Measurements from ENCODE around the gene CLCF1. TPM values are rescaled to one million over a fixed set of nuclear protein-coding genes. Genes with fewer than 3 reads are reported as not detected.
"Not testable (repeated sequence)": the region's sequence is repeated elsewhere in the genome, so short reads cannot be mapped to it uniquely, and the experiment has no call there.

Gene CLCF1
- total and polyA plus RNA-seq, 2 donors (not counting 3 experiments of a cell fraction or from before 2014, with no cell fraction given), result 5.8 to 6.5 TPM

DNA sequence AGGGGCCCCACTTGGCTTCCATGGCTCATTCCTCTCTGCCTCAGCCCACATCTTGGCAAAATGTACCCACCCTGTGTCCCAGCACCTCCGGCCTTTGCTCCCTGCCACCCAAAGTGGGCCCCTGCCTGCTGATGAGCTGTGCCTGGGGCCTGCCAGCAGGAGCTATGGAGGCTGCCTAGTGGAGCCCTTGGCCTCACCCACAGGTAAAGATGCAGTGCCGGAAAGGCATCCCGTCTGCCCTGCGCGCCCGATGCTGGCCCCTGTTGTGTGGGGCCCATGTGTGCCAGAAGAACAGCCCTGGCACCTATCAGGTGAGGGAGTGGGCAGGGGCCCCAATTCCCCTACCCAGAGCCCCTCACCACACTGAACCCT is 31.8 kb upstream of the CLCF1 start:
- H3K4me3 ChIP-seq (replicated peaks in 1 of 3; ENCODE audit: insufficient read depth in 1 of 3, low read depth in 1 of 3, low read length in 3 of 3), result no peak overlapping the region
- H3K27me3 ChIP-seq (ENCODE audit: control insufficient read depth in 2 of 2, insufficient read depth in 2 of 2, low read length in 2 of 2), result no peaks in the 10 kb centered on the region
- peaks cover 12% of the 10 kb centered on the region for H3K4me1 ChIP-seq (ENCODE audit: control insufficient read depth, extremely low read depth, insufficient read depth, low read length)
- H3K4me2 ChIP-seq (ENCODE audit: insufficient read depth, low read length), result no peak overlapping the region
- no peak overlapping the region for H3K9ac ChIP-seq (replicated peaks; ENCODE audit: extremely low read depth, insufficient read depth, low read length)
- no peaks in the 10 kb centered on the region for H3K9me1 ChIP-seq (replicated peaks; ENCODE audit: control insufficient read depth, extremely low read depth, insufficient read depth, low read length)
- H3K79me2 ChIP-seq (ENCODE audit: control insufficient read depth, insufficient read depth, low read length), result peaks cover 11% of the 10 kb centered on the region
- intact Hi-C loops (cut with micrococcal nuclease), result no loop called here
- H2AFZ ChIP-seq (ENCODE audit: low read depth, low read length), result no peak overlapping the region
- TF ChIP-seq, protein P1, sequence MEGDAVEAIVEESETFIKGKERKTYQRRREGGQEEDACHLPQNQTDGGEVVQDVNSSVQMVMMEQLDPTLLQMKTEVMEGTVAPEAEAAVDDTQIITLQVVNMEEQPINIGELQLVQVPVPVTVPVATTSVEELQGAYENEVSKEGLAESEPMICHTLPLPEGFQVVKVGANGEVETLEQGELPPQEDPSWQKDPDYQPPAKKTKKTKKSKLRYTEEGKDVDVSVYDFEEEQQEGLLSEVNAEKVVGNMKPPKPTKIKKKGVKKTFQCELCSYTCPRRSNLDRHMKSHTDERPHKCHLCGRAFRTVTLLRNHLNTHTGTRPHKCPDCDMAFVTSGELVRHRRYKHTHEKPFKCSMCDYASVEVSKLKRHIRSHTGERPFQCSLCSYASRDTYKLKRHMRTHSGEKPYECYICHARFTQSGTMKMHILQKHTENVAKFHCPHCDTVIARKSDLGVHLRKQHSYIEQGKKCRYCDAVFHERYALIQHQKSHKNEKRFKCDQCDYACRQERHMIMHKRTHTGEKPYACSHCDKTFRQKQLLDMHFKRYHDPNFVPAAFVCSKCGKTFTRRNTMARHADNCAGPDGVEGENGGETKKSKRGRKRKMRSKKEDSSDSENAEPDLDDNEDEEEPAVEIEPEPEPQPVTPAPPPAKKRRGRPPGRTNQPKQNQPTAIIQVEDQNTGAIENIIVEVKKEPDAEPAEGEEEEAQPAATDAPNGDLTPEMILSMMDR (IDR thresholded peaks at IDR 0.05; ENCODE audit: extremely low read depth in 1 of 2, insufficient read depth in 1 of 2, low read depth in 1 of 2, low read length in 2 of 2), result no peak
- TF ChIP-seq GATA2 (IDR thresholded peaks at IDR 0.05; ENCODE audit: insufficient read depth, insufficient read length, low read depth, low read length), result no peak
- no peak for TF ChIP-seq MYC (IDR thresholded peaks at IDR 0.05; ENCODE audit: low read depth, low read length)
- dilution Hi-C loops (cut with MboI; ENCODE audit: extremely low pct_ligation_motif_present, low sequenced_read_pairs), result no loop called here
- H3K9me3 ChIP-seq (replicated peaks; ENCODE audit: control insufficient read depth, insufficient read depth, low read length), result no peaks in the 10 kb centered on the region
- H4K20me1 ChIP-seq (replicated peaks; ENCODE audit: control insufficient read depth, extremely low read depth, insufficient read depth, low read length), result no peaks in the 10 kb centered on the region
- no peaks in the 10 kb centered on the region for H3K36me3 ChIP-seq (ENCODE audit: control insufficient read depth in 2 of 2, extremely low read depth in 1 of 2, insufficient read depth in 2 of 2, low read length in 2 of 2)
- no peak for DNase-seq (ENCODE audit: low read depth, low spot score)
- no TSS peak for BruUV-seq (replicated peaks)
- ChIA-PET CTCF (interaction anchor here (2.5 kb wide), 1 partner anchor 15 kb away, joined by 6 read pairs; no protein-coding TSS in a partner anchor), POLR2A (no interaction called here)
- no peak for FAIRE-seq
- H3K27ac ChIP-seq (ENCODE audit: insufficient read depth, low read depth, low read length), result no peak overlapping the region

DNA sequence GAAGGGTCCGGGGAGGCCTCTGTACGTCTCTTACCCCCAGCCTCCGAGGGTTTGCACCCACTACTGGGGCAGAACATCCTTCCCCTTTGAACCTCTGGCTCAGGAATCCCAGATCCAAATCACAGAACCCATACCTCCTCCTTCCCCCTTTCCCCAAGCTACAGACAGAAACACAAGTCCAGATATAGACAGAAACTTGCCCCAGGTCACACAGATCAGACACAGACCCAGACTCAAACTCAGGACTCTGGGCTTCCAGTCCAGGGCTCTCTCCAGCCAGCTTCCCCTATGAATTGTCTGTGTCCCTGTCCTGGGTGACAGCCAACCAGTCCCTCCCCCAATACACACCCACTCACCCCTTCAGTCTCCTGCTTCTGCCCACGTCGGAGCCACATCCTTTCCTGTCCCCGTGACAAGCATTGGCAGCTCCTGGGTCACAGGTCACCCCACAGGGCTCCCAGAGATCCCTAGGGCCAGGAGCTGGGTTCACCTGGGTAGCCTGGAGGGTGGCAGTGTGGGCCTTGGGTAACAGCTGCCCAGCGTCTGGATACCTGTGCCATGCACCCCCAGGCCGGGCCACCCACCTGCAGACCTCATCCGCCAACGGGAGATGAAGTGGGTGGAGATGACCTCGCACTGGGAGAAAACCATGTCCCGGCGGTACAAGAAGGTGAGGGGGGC is 31.3 kb upstream of the CLCF1 start:
- dilution Hi-C loops (cut with MboI; ENCODE audit: extremely low pct_ligation_motif_present, low sequenced_read_pairs), result no loop called here
- POLR2A ChIA-PET, result interaction anchor here (0.6 kb wide), 1 partner anchor 13 kb away, joined by 8 read pairs; the partner anchor contains the start of gene RAD9A

GRCh38 chr11:67403085-67403484 is 29.7 kb upstream of the CLCF1 start:
- dilution Hi-C loops (cut with MboI; ENCODE audit: extremely low pct_ligation_motif_present, low sequenced_read_pairs); H3K9ac ChIP-seq (replicated peaks; ENCODE audit: extremely low read depth, insufficient read depth, low read length); BruUV-seq (replicated peaks); H3K4me2 ChIP-seq (ENCODE audit: insufficient read depth, low read length); H2AFZ ChIP-seq (ENCODE audit: low read depth, low read length); FAIRE-seq; H3K4me3 ChIP-seq (replicated peaks in 1 of 3; ENCODE audit: insufficient read depth in 1 of 3, low read depth in 1 of 3, low read length in 3 of 3); POLR2A ChIA-PET; DNase-seq (ENCODE audit: low read depth, low spot score); H3K27me3 ChIP-seq (ENCODE audit: control insufficient read depth in 2 of 2, insufficient read depth in 2 of 2, low read length in 2 of 2); H3K27ac ChIP-seq (ENCODE audit: insufficient read depth, low read depth, low read length); H4K20me1 ChIP-seq (replicated peaks; ENCODE audit: control insufficient read depth, extremely low read depth, insufficient read depth, low read length); H3K9me3 ChIP-seq (replicated peaks; ENCODE audit: control insufficient read depth, insufficient read depth, low read length); H3K9me1 ChIP-seq (replicated peaks; ENCODE audit: control insufficient read depth, extremely low read depth, insufficient read depth, low read length): not testable (repeated sequence)
- peaks cover 4 to 15% of the 10 kb centered on the region in 2 experiments for H3K36me3 ChIP-seq (ENCODE audit: control insufficient read depth in 2 of 2, extremely low read depth in 1 of 2, insufficient read depth in 2 of 2, low read length in 2 of 2)
- CTCF ChIA-PET, result interaction anchor here (0.7 to 4.2 kb wide), 4 partner anchors 17 to 135 kb away, joined by 3 to 30 read pairs (median 8); no protein-coding TSS in a partner anchor
- H3K4me1 ChIP-seq (ENCODE audit: control insufficient read depth, extremely low read depth, insufficient read depth, low read length), result peaks cover 14% of the 10 kb centered on the region
- H3K79me2 ChIP-seq (ENCODE audit: control insufficient read depth, insufficient read depth, low read length), result peaks cover 19% of the 10 kb centered on the region
- intact Hi-C loops (cut with micrococcal nuclease), result loop anchor here (2.0 kb wide), 1 partner anchor 40 kb away; the partner anchor contains the start of gene CORO1B

More for the DNA sequence above, 31.3 kb upstream of the CLCF1 start:
- no peaks in the 10 kb centered on the region for H3K9me1 ChIP-seq (replicated peaks; ENCODE audit: control insufficient read depth, extremely low read depth, insufficient read depth, low read length)
- intact Hi-C loops (cut with micrococcal nuclease), result no loop called here
- no peak for FAIRE-seq
- H2AFZ ChIP-seq (ENCODE audit: low read depth, low read length), result no peak overlapping the region
- no peak overlapping the region for H3K27ac ChIP-seq (ENCODE audit: insufficient read depth, low read depth, low read length)
- H4K20me1 ChIP-seq (replicated peaks; ENCODE audit: control insufficient read depth, extremely low read depth, insufficient read depth, low read length), result no peaks in the 10 kb centered on the region
- peaks cover 14% of the 10 kb centered on the region for H3K4me1 ChIP-seq (ENCODE audit: control insufficient read depth, extremely low read depth, insufficient read depth, low read length)
- peaks cover 14% of the 10 kb centered on the region for H3K79me2 ChIP-seq (ENCODE audit: control insufficient read depth, insufficient read depth, low read length)
- no peak overlapping the region for H3K9ac ChIP-seq (replicated peaks; ENCODE audit: extremely low read depth, insufficient read depth, low read length)
- no peak for TF ChIP-seq MYC (IDR thresholded peaks at IDR 0.05; ENCODE audit: low read depth, low read length)
- no peak for TF ChIP-seq EZH2 (IDR thresholded peaks at IDR 0.05; ENCODE audit: borderline replicate concordance, low read depth, low read length, severe bottlenecking)
- TF ChIP-seq, protein P2, sequence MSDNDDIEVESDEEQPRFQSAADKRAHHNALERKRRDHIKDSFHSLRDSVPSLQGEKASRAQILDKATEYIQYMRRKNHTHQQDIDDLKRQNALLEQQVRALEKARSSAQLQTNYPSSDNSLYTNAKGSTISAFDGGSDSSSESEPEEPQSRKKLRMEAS (IDR thresholded peaks at IDR 0.05; ENCODE audit: insufficient read depth, insufficient read length), result no peak
- H3K4me2 ChIP-seq (ENCODE audit: insufficient read depth, low read length), result no peak overlapping the region
- BruUV-seq (replicated peaks), result no TSS peak
- no peak for DNase-seq (ENCODE audit: low read depth, low spot score)
- H3K36me3 ChIP-seq (ENCODE audit: control insufficient read depth in 2 of 2, extremely low read depth in 1 of 2, insufficient read depth in 2 of 2, low read length in 2 of 2), result no peaks in the 10 kb centered on the region
- H3K4me3 ChIP-seq (replicated peaks in 1 of 3; ENCODE audit: insufficient read depth in 1 of 3, low read depth in 1 of 3, low read length in 3 of 3), result no peak overlapping the region
- no peaks in the 10 kb centered on the region for H3K9me3 ChIP-seq (replicated peaks; ENCODE audit: control insufficient read depth, insufficient read depth, low read length)
- H3K27me3 ChIP-seq (ENCODE audit: control insufficient read depth in 2 of 2, insufficient read depth in 2 of 2, low read length in 2 of 2), result no peaks in the 10 kb centered on the region
- CTCF ChIA-PET, result interaction anchor here (1.2 to 2.5 kb wide), 2 partner anchors 13 to 16 kb away, joined by 4 to 6 read pairs; no protein-coding TSS in a partner anchor

Data from endothelial cell of umbilical vein (primary cell).